WTC11 (cell line): ENCODE results near the gene PTPN6. TPM values are rescaled to one million over a fixed set of nuclear protein-coding genes. Genes with fewer than 3 reads are reported as not detected.

ENCODE experiments used
- CREB1 ChIP-seq: sonication (generic); formaldehyde crosslinking; IDR thresholded peaks from 2 replicates; pipeline ENCODE4 v1.8.0; 2023; ENCODE audit warnings: mild to moderate bottlenecking, missing genetic modification reagents
- CTCF ChIP-seq: fragments of 200-600 bp; IDR thresholded peaks from 2 replicates; pipeline ENCODE4 v1.8.0; 2022; ENCODE audit warnings: antibody characterized with exemption
- E2F4 ChIP-seq: sonication (generic); formaldehyde crosslinking; IDR thresholded peaks from 2 replicates; pipeline ENCODE4 v1.8.1; 2022; ENCODE audit warnings: low read depth, mild to moderate bottlenecking, moderate library complexity, missing genetic modification reagents, borderline replicate concordance
- ELF4 ChIP-seq: sonication (generic); formaldehyde crosslinking; IDR thresholded peaks from 2 replicates; pipeline ENCODE4 v1.8.1; 2022; ENCODE audit warnings: low read depth, mild to moderate bottlenecking, moderate library complexity, missing genetic modification reagents
- EMX1 ChIP-seq: fragments of 250-450 bp; sonication (Bioruptor Pico); IDR thresholded peaks from 2 replicates; pipeline ENCODE4 v1.8.0; 2021; ENCODE audit warnings: mild to moderate bottlenecking
- ERG ChIP-seq: fragments of 250-450 bp; sonication (Bioruptor Pico); IDR thresholded peaks from 2 replicates; pipeline ENCODE4 v1.8.0; 2021; ENCODE audit warnings: mild to moderate bottlenecking
- ETV6 ChIP-seq: sonication (generic); formaldehyde crosslinking; IDR thresholded peaks from 2 replicates; pipeline ENCODE4 v1.8.1; 2022; ENCODE audit warnings: mild to moderate bottlenecking, missing genetic modification reagents
- HMGA2 ChIP-seq: fragments of 250-450 bp; sonication (Bioruptor Pico); IDR thresholded peaks from 2 replicates; pipeline ENCODE4 v1.4.0; 2021; ENCODE audit warnings: mild to moderate bottlenecking, moderate library complexity
- NFATC4 ChIP-seq: fragments of 250-450 bp; sonication (Bioruptor Pico); IDR thresholded peaks from 2 replicates; pipeline ENCODE4 v1.9.0; 2021; ENCODE audit warnings: mild to moderate bottlenecking
- NFE2L1 ChIP-seq: sonication (generic); formaldehyde crosslinking; IDR thresholded peaks from 2 replicates; pipeline ENCODE4 v1.8.1; 2023; ENCODE audit warnings: missing genetic modification reagents
- NFYB ChIP-seq: sonication (generic); formaldehyde crosslinking; conservative IDR thresholded peaks from 2 replicates; pipeline ENCODE4 v1.8.0; 2022; ENCODE audit warnings: low read depth, missing genetic modification reagents
- NR1H2 ChIP-seq: sonication (generic); formaldehyde crosslinking; IDR thresholded peaks from 2 replicates; pipeline ENCODE4 v1.9.0; 2021; ENCODE audit warnings: mild to moderate bottlenecking, moderate library complexity, missing genetic modification reagents
- PREB ChIP-seq: sonication (generic); formaldehyde crosslinking; IDR thresholded peaks from 2 replicates; pipeline ENCODE4 v1.8.1; 2022; ENCODE audit warnings: mild to moderate bottlenecking, missing genetic modification reagents, moderate library complexity, borderline replicate concordance
- RELA ChIP-seq: sonication (generic); formaldehyde crosslinking; IDR thresholded peaks from 2 replicates; pipeline ENCODE4 v1.8.1; 2022; ENCODE audit warnings: missing genetic modification reagents, mild to moderate bottlenecking, borderline replicate concordance
- SMAD3 ChIP-seq: sonication (generic); formaldehyde crosslinking; IDR thresholded peaks from 2 replicates; pipeline ENCODE4 v1.8.0; 2022; ENCODE audit warnings: missing genetic modification reagents, mild to moderate bottlenecking, borderline replicate concordance
- TP53 ChIP-seq: sonication (generic); formaldehyde crosslinking; IDR thresholded peaks from 2 replicates; pipeline ENCODE4 v1.8.1; 2023; ENCODE audit warnings: mild to moderate bottlenecking, missing genetic modification reagents
- ZBTB21 ChIP-seq: sonication (generic); formaldehyde crosslinking; IDR thresholded peaks from 2 replicates; pipeline ENCODE4 v1.8.1; 2023; ENCODE audit warnings: mild to moderate bottlenecking, missing genetic modification reagents, borderline replicate concordance
- ZNF138 ChIP-seq: sonication (generic); formaldehyde crosslinking; conservative IDR thresholded peaks from 2 replicates; pipeline ENCODE4 v1.8.1; 2022; ENCODE audit warnings: mild to moderate bottlenecking, moderate library complexity, missing genetic modification reagents
- ZNF232 ChIP-seq: sonication (generic); formaldehyde crosslinking; IDR thresholded peaks from 2 replicates; pipeline ENCODE4 v1.8.0; 2022; ENCODE audit warnings: mild to moderate bottlenecking, missing genetic modification reagents
- ZNF263 ChIP-seq: sonication (generic); formaldehyde crosslinking; IDR thresholded peaks from 2 replicates; pipeline ENCODE4 v1.8.1; 2022; ENCODE audit warnings: low read depth, mild to moderate bottlenecking, moderate library complexity, missing genetic modification reagents
- ZNF512 ChIP-seq: sonication (generic); formaldehyde crosslinking; IDR thresholded peaks from 2 replicates; pipeline ENCODE4 v1.8.1; 2022; ENCODE audit warnings: missing genetic modification reagents, borderline replicate concordance
- ZNF671 ChIP-seq: fragments of 250-450 bp; sonication (Bioruptor Pico); IDR thresholded peaks from 2 replicates; pipeline ENCODE4 v1.8.0; 2021; ENCODE audit warnings: mild to moderate bottlenecking
- total RNA-seq: library from RNA; stranded (reverse); gene quantifications from 3 replicates; pipeline ENCODE4 v1.2.3, GENCODE V29; 2021
- TF ChIP-seq, protein P1 (sequence below): sonication (generic); formaldehyde crosslinking; IDR thresholded peaks from 2 replicates; pipeline ENCODE4 v1.8.0; 2023; ENCODE audit warnings: mild to moderate bottlenecking, missing genetic modification reagents
- TF ChIP-seq, protein P2 (sequence below): sonication (generic); formaldehyde crosslinking; IDR thresholded peaks from 2 replicates; pipeline ENCODE4 v1.8.0; 2022; ENCODE audit warnings: missing genetic modification reagents

Gene PTPN6
- total RNA-seq, 1 experiment from 2014 or later: 27.1 TPM

- no peak for TF ChIP-seq ZNF263
- no peak for TF ChIP-seq HMGA2
- no peak for TF ChIP-seq ZBTB21
- no peak for TF ChIP-seq E2F4 (CRISPR knock-in tag)
- no peak for TF ChIP-seq NR1H2 (CRISPR knock-in tag)
- TF ChIP-seq EMX1: no peak
- no peak; the same call in 1 of the 2 replicates for TF ChIP-seq ZNF232
- no peak for TF ChIP-seq ZNF138 (CRISPR knock-in tag)
- TF ChIP-seq NFATC4 (CRISPR knock-in tag): no peak
- TF ChIP-seq ZNF671: no peak
- no peak for TF ChIP-seq NFYB (CRISPR knock-in tag)
- TF ChIP-seq PREB (CRISPR knock-in tag): no peak
- no peak for TF ChIP-seq RELA (CRISPR knock-in tag)
- 0 out of 2 replicates have a peak, but pooled peaks have one; percentile 56 for TF ChIP-seq ETV6
- no peak for TF ChIP-seq ZNF512 (CRISPR knock-in tag)
- no peak for TF ChIP-seq CREB1 (CRISPR knock-in tag)
- TF ChIP-seq ERG (CRISPR knock-in tag): 0 out of 2 replicates have a peak, but pooled peaks have one; percentile 22
- TF ChIP-seq TP53 (CRISPR knock-in tag): no peak
- no peak for TF ChIP-seq SMAD3 (CRISPR knock-in tag)
- TF ChIP-seq CTCF: no peak
- TF ChIP-seq ELF4: no peak
- TF ChIP-seq, protein P1, sequence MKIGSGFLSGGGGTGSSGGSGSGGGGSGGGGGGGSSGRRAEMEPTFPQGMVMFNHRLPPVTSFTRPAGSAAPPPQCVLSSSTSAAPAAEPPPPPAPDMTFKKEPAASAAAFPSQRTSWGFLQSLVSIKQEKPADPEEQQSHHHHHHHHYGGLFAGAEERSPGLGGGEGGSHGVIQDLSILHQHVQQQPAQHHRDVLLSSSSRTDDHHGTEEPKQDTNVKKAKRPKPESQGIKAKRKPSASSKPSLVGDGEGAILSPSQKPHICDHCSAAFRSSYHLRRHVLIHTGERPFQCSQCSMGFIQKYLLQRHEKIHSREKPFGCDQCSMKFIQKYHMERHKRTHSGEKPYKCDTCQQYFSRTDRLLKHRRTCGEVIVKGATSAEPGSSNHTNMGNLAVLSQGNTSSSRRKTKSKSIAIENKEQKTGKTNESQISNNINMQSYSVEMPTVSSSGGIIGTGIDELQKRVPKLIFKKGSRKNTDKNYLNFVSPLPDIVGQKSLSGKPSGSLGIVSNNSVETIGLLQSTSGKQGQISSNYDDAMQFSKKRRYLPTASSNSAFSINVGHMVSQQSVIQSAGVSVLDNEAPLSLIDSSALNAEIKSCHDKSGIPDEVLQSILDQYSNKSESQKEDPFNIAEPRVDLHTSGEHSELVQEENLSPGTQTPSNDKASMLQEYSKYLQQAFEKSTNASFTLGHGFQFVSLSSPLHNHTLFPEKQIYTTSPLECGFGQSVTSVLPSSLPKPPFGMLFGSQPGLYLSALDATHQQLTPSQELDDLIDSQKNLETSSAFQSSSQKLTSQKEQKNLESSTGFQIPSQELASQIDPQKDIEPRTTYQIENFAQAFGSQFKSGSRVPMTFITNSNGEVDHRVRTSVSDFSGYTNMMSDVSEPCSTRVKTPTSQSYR (CRISPR knock-in tag): peak; percentile 28; the same call in 1 of the 2 replicates
- TF ChIP-seq NFE2L1 (CRISPR knock-in tag): peak; percentile 61
- TF ChIP-seq, protein P2, sequence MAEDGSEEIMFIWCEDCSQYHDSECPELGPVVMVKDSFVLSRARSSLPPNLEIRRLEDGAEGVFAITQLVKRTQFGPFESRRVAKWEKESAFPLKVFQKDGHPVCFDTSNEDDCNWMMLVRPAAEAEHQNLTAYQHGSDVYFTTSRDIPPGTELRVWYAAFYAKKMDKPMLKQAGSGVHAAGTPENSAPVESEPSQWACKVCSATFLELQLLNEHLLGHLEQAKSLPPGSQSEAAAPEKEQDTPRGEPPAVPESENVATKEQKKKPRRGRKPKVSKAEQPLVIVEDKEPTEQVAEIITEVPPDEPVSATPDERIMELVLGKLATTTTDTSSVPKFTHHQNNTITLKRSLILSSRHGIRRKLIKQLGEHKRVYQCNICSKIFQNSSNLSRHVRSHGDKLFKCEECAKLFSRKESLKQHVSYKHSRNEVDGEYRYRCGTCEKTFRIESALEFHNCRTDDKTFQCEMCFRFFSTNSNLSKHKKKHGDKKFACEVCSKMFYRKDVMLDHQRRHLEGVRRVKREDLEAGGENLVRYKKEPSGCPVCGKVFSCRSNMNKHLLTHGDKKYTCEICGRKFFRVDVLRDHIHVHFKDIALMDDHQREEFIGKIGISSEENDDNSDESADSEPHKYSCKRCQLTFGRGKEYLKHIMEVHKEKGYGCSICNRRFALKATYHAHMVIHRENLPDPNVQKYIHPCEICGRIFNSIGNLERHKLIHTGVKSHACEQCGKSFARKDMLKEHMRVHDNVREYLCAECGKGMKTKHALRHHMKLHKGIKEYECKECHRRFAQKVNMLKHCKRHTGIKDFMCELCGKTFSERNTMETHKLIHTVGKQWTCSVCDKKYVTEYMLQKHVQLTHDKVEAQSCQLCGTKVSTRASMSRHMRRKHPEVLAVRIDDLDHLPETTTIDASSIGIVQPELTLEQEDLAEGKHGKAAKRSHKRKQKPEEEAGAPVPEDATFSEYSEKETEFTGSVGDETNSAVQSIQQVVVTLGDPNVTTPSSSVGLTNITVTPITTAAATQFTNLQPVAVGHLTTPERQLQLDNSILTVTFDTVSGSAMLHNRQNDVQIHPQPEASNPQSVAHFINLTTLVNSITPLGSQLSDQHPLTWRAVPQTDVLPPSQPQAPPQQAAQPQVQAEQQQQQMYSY (CRISPR knock-in tag): peak; percentile 99
Observed at GRCh38 chr12:6925540-6926279, 25.4 kb upstream of the PTPN6 start (continued).
